Measurements from ENCODE around the gene UBE2H.

UBE2H gene

DNA sequence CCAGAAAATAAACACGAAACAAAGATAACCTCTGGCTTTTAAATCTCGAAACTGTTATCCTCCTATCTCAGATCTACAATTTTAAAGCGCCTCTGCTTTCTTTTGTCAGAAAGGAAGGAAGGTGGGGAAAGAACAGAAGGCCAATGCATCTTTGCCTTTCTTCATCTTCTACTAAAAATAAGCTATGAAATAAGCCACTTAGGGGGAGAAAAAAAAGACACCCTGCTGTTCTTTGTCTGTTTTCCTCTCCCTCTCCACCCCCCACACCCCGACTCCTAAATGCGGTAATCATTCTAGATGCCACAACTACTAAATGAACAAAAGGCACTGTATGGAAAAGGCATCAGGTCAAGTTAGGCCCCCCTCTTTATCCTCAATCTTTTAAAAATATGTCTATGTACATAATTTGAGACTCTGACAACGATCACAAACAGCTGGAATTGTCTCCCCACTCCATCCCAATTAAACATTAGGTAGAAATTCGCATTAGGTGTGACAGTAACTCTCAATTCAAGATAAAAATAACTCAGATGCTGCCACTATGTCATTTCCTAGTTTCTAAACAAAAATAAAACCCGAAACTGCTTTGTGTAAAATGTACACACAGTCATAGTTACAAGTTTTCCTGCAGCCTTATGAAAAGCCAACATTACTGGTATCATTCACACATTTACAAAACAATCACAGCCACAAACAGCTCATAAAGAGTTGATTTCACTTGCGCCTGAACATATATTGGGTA is 2.4 kb downstream of the UBE2H start:
- no peak for DNase-seq (ENCODE audit: low read depth)

DNA sequence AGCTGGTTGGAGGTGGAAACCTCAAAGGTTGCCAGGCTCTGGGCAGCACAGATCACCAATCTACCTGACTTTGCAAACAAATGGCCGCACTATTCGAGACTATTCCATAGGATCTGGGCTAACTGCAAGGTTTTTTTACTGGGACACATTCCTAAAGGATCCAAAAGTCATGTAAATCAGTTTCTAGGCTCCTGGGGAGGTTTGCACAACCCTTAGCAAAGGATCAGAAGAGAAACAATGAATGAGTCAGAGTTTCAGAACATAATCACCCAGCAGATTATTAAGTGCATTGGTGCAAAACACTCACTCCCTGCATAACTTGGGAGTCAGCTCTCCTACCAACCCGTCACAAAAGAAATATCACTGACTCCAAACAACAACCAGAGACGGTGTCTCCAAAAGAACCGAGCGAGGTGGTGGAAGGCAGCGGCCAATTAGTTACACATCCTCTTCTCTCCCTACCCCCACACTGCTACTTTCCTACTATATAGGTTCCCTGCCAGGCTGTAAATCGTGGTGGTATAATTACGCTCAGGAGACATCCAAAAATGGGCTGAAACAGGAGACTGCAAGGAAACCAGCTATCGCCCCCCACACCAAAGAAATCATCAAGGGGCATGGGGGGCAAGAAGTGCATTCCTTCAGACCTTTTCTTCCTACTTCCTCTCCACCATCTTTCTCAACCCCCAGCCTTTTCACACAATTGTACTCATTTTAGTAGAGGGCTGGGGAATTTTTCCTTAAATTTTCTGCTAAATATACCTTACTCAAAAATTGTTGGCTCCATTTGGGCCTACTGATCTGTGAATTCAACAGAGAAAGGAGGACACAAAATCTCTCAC is 3.2 kb downstream of the UBE2H start:
- DNase-seq (ENCODE audit: low read depth): no peak

DNA sequence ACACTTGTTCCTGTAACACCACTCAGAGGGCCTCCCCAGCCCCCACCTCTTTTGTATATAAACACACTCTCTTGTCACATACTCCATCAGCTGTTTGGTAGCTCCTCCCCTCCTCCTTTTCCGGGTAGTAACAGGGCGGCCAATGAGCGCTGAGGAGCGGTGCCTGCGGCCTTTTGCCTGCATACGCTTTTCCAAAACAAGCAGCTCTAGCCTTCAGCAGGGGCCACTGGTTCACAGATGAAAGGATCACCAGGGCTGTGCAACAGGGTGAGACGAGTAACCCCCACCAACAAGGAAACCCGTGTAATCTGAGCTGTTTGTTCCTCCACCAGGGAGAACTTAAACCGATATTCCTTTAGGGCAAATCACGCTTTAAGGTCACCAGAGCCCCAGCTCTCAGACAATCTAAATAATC is 3.9 kb downstream of the UBE2H start:
- peak; percentile 72 for DNase-seq (ENCODE audit: low read depth)

DNA sequence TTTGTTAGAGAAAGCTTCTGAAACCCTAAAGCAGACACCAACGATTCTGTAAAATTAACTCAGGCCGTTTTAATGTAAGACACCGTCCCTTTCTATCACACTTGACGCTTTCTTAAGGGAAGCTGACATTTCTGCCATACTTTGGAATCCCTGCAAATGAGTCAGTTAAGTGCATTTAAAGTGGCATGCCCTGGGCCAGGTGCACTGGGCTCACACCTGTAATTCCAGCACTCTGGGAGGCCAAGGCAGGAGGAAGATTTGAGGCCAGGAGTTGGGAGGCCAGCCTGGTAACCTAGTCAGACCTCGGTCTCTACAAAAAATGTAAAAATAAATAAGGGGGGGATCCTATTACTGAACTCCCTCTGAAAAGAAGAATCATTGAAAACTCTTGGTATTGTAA is 4.4 kb downstream of the UBE2H start:
- DNase-seq (ENCODE audit: low read depth): no peak

DNA sequence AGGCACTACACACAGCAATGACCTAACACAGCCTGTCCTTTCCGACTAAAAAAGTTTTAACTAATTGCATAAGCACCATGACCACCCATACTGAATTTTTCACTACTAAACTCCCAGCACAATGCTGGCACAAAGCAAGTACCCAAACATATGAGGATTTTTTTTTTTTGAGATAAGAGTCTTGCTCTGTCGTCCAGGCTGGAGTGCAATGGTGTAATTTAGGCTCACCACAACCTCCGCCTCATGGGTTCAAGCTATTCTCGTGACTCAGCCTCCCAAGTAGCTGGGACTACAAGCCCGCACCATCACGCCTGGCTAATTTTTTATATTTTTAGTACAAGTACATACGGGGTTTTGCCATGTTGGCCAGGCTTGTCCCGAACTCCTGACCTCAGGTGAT is 5.1 kb downstream of the UBE2H start:
- no peak for DNase-seq (ENCODE audit: low read depth)

DNA sequence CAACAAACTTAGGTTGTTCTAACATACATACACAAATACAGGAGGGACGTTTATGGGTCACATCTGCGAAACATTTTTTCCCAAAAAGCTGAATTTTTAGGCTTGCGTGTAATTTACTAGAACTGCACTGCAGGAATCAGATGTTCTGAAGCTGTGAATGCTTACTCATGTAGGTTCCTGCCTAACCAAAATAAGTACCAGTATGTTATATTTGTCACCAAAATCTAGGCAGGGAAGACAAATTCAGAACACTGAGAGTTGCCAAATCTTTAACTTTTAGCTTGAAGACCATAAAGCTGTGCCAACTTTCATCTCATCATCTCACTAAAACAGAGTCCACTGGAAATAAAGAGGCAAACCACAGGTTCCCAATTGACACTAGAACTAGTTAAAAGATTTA is 5.7 kb downstream of the UBE2H start:
- no peak for DNase-seq (ENCODE audit: low read depth)

DNA sequence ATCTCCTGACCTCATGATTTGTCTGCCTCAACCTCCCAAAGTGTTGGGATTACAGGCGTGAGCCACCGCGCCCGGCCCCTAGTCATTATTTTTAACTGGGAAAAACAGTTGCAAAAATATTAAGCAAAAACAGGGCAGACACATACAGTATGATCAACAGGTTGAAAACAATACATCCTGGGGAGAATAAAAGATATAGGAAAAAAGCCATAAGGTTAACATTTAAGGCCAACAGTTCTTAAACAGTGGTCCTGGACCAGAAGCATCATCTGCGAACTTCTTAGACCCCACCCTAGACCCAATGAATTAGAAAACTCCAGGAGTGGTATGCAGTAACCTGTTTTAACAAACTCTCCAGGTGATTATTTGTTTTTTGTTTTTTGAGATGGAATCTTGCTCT is 6.5 kb downstream of the UBE2H start:
- DNase-seq (ENCODE audit: low read depth): no peak

DNA sequence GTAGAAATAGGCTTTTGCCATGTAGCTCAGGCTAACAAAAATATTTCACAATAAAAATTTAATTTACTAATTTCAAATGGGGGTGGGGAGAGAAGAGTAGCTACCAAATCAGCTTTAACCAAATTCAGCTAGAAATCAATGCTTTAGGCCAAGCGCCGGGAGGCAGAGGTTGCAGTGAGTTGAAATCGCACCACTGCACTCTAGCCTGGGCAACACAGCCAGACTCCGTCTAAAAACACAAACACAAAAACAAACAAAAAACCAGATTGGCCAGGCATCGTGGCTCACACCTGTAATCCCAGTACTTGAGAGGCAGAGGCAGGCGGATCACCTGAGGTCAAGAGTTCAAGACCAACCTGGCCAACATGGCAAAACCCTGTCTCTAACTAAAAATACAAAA is 9.4 kb downstream of the UBE2H start:
- no peak for DNase-seq (ENCODE audit: low read depth)

DNA sequence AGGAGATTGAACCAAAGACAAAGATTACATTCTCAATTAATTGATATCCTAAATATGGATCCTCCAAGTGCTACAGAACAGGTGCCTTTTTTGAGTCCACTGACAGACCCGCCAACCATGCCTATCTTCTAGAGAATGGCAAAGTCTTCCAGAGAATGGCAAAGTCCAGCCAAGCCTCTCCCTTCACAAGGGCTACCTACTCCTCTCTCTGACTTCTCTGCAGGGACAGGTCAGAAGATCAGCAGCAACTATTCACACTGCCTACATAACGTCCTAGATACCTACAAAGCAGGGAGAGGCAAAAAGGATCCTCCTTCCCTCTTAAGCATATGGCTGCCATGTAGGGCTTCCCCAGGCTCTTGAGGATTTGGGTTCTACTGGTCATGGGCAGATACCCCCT is 12.4 kb downstream of the UBE2H start:
- no peak for DNase-seq (ENCODE audit: low read depth)

DNA sequence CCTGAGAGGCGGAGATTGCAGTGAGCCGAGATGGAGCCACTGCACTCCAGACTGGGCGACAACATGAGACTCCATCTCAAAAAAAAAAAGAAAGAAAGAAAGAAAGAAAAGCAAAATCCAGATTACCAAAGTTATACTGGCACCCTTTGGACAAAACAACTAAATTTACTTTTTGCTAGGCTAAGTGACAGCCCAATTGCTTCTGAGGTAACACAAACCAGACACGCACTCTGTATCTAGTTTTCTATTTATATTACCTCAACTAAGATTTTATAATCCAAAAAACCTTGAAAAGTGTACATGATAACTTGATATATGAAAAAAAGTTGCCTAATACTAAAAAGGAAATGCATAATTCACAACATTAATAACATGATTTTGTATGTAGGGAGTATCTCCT is 12.9 kb downstream of the UBE2H start:
- no peak for DNase-seq (ENCODE audit: low read depth)

DNA sequence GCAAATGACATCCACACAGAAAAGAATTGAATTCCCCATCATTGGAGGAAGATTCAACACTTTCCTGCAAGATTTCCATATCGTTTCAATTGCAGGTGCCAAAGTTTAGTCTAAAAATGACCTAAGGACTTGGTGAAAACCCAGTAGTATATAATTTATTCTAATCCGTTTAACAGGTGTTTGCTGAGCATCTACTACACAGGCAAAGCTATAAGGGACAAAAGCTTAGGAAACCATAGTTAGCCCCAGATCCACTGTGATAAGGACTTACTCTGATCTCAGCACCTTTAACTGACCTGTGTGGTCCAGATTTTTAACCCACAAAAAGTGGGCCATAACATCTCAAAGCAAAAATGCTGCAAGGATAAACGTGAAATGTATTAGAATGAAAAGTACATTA is 19.1 kb downstream of the UBE2H start:
- DNase-seq (ENCODE audit: low read depth): no peak

DNA sequence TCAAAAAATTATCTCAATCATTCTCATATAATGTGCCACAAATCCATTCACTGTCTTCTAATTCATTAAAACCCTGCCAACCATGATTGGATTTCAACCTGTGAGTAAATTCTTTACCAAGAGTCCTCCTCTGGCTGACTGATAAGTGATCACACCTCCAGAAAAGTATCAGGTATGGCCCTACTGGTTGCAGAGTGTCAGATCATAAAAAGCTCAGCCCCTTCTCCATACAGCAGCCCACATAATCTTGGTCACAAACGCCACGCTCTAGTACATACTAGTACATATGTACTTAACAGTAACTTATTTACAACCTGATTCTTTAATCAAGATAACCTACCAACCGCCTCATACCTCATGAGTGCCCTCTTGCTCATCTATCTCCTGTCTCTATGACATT is 26.1 kb downstream of the UBE2H start:
- no peak for DNase-seq (ENCODE audit: low read depth)

DNA sequence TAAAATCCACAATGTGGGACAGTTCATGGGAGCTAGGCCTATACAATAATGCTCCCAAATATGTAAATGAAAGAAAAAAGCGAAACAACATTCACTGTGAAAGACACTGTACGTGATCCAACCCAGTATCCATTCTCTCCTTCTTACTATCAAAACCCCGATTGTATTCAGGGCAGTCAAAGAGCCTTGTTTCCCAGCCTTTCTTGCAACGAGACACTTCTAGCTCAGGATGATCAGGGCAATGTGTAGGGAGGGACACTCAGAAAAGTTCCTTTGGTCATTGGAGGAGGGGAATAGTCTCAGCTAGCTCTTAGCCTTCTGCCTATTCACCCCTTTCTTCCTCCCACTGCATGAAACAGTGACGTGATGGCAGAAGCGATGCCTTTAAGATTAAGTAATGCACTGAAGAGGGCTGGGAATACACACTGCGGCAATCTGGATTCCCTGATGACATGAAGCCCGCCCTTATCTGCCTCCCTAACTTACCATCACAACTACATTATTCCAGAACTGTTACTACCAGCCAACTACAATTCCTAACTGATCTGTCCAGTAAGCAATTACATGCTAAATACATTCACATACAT is 27.3 kb downstream of the UBE2H start:
- no peak for DNase-seq (ENCODE audit: low read depth)

DNA sequence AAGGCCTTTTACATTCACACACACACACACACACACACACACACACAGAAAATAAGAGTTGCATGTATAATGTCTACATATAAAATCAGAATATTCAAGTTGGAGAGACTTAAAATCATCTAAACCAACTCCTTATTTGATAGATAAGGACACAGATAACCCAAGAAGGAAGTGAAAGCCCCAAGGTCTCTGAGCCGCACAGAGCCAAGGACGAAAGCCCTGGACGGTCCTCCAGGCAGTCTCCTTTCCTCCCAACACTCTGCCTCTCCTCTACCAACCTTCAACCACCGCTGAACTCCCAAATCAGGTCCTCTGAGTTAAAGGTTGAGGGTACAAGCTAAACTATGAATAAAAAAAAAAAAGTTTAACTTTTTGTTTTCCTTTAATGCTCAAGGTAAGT is 28.2 kb downstream of the UBE2H start:
- DNase-seq (ENCODE audit: low read depth): no peak

DNA sequence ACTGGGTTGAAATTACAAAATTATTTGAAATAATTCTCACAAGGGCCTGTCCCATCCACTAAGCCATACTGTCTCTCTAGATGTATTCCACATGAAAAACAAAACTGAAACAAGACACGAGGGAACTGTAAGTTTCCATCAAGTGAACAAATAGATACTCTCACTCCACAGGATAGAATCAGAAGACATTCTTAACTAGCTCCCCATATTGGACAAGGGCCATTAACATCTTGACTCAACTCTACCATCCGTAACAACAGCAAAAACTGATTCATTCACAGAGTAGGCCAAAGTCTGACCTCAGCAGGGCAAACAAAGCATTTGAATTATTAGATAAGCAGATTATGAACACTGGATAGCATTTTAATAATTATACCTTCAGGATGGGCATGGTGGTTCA is 29.1 kb downstream of the UBE2H start:
- DNase-seq (ENCODE audit: low read depth): no peak

DNA sequence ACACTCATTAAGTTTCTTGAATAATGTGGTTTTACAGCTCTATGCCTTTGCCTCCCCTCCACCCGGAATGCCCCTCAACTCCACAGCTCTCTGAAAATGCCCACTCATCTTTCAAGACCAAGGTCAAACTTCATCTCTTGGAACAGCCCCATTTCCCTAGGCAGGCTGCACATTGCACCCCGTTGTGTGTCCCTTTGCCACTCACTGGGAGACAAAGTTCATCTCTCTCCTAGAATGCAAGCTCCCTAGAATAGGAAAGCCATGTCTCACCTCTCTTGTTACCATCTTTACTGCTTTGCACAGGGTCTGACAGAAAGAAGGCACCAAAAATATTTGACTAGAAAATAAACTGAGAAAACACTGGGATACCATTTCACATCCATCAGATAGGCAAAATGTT is 33.3 kb downstream of the UBE2H start:
- DNase-seq (ENCODE audit: low read depth): no peak

DNA sequence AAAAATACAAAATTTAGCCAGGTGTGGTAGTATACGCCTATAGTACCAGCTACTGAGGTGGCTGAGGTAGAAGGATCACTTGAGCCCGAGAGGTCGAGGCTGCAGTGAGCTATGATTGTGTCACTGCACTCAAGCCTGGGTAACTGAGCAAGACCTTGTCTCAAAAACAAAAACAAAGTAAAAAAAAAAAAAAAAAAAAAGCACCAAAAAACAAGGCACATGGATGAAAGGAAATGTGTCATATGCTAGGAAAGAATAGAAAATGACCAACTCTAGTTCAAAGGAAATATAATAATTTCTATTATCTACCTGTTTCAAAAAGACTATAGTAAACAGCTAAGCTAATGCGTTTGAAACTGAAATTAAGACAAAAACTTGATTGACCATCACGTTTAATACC is 33.8 kb downstream of the UBE2H start:
- no peak for DNase-seq (ENCODE audit: low read depth)

DNA sequence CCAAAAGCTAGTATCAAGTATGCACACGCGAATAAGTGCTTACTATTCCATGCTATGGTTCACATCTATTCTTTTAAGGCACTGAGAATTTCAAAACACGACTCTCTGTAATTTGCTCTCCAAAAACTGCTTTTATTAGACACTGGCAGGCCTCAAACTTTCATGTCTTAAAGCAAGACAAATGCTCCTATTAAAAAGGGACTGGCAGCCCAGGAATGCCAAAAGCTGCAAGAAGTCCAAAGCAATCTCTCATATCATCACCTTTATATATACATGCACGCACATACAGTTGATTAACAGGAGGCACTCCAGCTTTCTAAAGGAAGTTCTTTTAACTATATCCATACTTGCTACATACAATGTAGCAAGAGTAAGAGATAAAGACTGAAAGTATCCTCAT is 34.8 kb downstream of the UBE2H start:
- no peak for DNase-seq (ENCODE audit: low read depth)

DNA sequence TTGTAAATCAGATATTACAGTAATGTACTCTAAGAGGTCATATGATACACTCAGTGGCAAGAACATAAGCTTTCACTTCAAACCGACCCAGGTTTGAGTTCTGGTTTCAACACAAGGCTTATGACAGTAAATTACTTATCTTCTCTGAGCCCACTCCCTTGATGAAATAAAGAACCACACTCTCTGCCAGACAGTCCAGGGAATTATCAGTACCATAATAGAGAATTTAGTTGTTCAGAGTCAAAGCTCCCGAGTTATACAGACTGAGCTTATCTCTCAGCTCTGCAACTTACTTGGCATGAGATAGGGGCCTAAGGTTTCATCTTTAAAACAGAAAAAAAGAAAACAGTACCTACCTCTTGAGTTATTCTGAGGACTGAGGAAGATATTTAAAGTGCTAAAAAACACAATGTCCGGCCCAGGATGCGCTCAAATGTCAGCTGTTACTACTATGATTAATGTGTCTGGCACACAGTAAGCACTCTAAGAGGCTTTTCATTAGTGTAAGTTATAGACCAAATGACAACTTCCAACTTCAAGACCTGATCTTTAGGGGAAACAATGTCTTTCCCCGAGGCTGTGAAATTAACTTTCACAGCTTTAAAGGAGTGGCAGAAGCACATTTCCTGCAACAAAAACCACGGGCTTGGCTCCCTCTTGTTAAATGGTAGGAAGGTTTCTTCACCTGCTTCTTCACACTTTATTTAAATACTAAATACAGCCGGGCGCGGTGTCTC is 38.1 kb downstream of the UBE2H start:
- DNase-seq (ENCODE audit: low read depth): no peak

DNA sequence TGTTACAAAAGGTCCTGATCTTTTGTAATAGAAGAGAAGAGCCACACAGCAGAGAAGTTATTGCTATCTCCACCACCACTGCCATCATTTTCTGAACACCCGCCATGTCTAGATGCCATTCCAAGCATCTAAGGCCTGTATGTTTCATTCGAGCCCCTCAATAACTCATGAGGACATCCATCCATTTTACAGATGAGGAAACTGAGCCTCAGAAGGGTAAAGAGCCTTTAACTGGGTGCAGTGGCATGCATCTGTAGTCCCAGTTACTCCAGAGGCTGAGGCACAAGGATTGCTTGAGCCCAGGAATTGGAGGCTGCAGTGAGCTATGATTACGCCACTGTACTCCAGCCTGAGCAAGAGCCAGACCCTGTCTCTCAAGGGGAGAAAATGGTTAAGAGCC is 39.3 kb downstream of the UBE2H start:
- DNase-seq (ENCODE audit: low read depth): no peak

DNA sequence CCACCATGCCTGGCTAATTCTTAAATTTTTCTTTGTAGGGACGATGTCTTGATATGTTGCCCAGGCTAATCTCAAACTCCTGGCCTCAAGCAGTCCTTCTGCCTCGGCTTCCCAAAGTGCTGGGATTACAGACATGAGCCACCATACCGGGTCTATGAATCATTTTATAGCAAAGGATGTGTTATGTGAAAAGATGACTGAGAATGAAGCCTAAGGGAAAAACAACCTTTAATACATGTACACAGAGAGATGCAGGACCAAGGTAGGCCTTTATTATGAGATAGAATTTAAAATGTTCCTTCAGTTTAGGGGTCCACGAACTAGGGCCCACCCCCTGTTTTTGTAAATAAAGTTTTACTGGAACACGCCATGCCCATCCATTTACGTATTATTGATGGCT is 41.0 kb downstream of the UBE2H start:
- no peak for DNase-seq (ENCODE audit: low read depth)

DNA sequence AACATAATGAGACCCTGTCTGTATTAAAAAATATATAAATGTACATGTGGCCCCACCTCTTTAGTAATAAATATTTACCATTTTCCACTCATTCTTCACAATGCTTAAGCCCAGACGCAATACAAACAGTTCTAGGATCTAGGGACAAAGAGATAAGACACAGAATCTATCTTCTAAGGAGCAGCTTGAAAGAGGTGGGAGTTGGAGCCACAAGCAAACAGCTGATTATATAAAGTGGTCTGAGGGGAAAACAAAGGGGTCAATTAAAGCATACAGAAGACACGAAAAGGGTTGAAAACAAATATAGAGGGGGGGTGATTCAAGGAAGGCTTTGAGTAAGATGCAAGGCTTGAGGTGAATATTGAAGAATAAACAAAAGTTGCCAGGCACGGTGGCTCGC is 43.1 kb downstream of the UBE2H start:
- no peak for DNase-seq (ENCODE audit: low read depth)

DNA sequence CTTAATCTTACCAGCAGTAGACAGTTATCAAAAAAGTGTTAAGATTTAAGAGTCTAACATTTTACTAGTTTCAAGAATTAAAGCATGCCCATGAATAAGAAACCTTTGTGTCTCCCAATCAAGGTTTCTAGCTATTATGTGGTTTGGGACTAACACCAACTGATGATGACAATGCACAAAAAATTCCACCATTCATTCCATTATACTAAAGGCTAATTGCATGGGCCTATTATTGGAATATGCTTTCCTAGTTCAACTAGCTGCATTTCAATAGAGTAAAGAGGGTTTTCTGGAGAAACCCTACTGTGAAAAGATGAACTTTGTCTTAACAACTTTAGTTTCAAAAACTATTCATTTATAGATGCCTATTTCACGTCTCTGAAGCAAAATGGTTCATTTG is 44.6 kb downstream of the UBE2H start:
- no peak for DNase-seq (ENCODE audit: low read depth)
